GM12891 (cell line): ENCODE measurements around the gene ZACN.

Source experiments
- DNase-seq: peaks from one replicate; pipeline ENCODE4 v3.0.0; 2011; ENCODE audit warnings: low spot score; ENCODE audit not compliant: insufficient read length
- FAIRE-seq: peaks from 2 replicates; lab custom pipeline; 2011; peaks lifted over from hg19 to GRCh38; lab: Jason Lieb, UNC
- PAX5 ChIP-seq: IDR thresholded peaks from 2 replicates; pipeline ENCODE4 v1.6.1; 2011; ENCODE audit warnings: low read length, moderate library complexity, mild to moderate bottlenecking; ENCODE audit not compliant: insufficient read depth, severe bottlenecking
- POLR2A ChIP-seq: IDR thresholded peaks from 2 replicates; pipeline ENCODE4 v1.6.1; 2011; ENCODE audit warnings: low read depth, low read length, control low read depth
- POLR2AphosphoS5 ChIP-seq: IDR thresholded peaks from 2 replicates; pipeline ENCODE4 v1.6.1; 2011; ENCODE audit warnings: low read depth, low read length, control low read depth
- POU2F2 ChIP-seq: IDR thresholded peaks from 2 replicates; pipeline ENCODE4 v1.6.1; 2011; ENCODE audit warnings: low read depth, mild to moderate bottlenecking, control low read depth, low read length, moderate library complexity
- SPI1 ChIP-seq: IDR thresholded peaks from 2 replicates; pipeline ENCODE4 v1.6.1; 2011; ENCODE audit warnings: low read depth, low read length, control low read depth
- TAF1 ChIP-seq: IDR thresholded peaks from 2 replicates; pipeline ENCODE4 v1.6.1; 2011; ENCODE audit warnings: low read depth, low read length, control low read depth

Gene ZACN

DNA sequence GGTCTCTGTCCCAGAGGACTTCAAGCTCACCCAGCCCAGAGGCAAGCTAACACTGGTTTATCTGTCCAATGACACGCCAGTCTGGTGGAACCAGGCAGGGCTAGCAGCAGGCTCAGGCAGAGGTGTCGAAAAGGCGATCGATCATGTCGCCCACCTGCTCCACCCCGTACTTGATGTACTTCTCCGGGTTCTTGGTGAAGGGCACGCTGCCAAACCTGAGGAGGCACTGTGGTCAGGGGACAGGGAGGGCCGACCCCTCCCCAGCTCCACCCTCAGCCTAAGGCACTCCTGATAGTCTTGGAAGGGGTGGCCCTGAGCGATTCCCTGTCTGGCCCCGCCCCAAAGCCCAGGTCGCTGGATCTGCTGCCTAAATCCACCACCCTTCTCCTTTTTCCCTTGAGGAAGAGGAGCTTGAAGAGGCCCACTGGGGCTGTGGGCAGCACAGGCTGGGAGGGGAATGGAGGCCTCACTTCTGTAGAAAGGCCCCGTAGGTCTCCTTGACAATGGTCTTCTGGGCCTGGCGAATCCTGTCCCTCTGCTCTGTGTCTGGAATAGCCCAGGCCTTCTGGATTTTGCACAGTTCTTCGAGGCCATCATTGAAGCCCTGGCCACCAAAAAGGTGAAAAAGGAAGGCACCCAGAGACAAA, 4.7 kb downstream of the ZACN start:
- FAIRE-seq (no peak), DNase-seq (no peak)
- TF ChIP-seq PAX5 (no peak), SPI1 (no peak), POLR2A (no peak), POU2F2 (no peak), POLR2AphosphoS5 (no peak), TAF1 (no peak)

DNA sequence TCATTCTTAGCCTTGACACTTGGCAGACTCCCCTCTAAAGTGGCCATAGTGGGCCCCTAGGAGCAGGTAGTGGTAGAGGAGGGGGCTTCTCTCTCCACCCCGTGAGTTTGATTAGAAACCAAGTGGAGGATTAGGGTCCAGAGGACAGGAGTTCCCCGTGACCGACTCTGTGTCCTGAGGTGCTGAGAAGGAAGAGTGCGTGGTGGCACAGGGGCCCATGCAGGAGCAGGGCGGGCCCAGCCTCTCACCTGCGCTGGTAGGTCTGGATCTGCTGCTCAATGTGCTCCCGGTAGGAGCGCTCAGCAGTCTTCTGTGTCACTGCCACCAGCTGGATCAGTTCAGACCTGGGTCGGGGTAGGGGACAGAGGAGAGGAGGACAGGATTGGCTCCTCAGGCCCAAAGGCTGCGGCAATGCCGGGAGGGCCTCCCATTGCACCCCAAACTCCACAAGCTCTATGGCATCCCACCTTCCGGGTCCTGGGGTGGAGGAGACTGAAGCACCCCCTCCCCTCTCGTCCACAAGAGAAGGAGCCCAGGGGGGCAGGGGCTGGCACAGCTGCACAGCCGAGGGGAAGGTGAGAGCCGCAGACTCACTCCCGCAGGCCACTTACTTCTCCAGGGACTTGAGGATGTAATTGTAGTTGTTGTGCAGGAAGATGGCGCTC, 6.2 kb downstream of the ZACN start:
- no peak for FAIRE-seq
- no peak for TF ChIP-seq PAX5
- no peak for TF ChIP-seq SPI1
- no peak for TF ChIP-seq POLR2A
- TF ChIP-seq POLR2AphosphoS5, result no peak
- no peak for TF ChIP-seq TAF1
- no peak for TF ChIP-seq POU2F2
- no peak for DNase-seq

DNA sequence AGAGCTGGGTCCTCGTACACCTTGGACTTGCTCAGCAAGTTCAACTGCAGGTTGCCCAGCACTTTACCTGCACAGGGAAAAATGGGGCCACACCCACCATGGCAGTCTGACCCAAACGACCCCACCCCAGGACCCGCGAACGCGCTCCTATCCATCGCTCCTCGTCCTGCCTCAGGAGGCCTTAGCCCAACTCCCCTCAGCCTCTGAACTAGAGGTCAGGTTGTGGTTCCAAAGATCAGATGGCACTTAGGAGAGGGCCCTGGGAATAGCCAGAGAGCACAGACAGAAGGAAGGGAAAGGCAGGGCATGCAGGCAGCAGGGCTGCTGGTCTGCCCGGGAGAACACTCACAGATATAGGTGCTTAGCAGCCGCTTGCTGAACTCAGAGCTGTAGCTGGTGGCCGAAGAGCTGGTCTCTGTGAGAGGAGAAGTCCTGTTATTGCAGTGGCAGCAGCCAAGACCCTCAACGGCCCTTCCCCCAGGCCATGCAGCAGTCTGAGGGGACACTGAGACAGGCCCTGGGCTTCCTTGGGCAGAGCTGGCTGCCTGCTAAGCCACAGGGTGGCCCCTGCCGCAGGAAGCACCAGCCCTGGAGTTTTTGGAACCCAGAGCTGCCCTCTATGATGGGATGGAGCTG, 6.9 kb downstream of the ZACN start:
- TF ChIP-seq SPI1, result no peak
- TF ChIP-seq PAX5, result no peak
- no peak for TF ChIP-seq POLR2A
- no peak for TF ChIP-seq POU2F2
- no peak for TF ChIP-seq TAF1
- no peak for TF ChIP-seq POLR2AphosphoS5
- FAIRE-seq (no peak), DNase-seq (no peak)

DNA sequence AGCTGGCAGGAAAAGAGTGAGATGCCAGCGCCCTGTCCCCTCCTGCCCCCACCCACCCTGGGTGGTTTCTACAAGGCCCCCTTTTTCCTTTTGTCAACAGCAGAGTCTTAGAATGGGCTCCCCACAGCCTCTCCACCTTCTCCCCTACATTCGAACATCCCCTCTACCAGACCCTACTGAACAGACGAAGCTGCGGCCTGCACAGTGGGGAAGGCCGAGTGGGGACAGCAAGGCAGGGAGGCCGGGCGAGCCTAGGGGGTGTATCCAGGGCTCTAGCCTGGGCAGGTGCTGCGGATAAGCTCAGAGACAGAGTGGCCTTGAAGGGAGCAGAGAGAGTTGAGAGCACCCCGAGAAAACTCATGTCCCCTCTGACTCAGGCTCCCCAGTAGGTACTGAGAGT, 7.4 kb downstream of the ZACN start:
- DNase-seq, result no peak
- TF ChIP-seq PAX5, result no peak
- TF ChIP-seq SPI1, result no peak
- TF ChIP-seq POLR2AphosphoS5, result no peak
- no peak for TF ChIP-seq TAF1
- TF ChIP-seq POU2F2, result no peak
- no peak for TF ChIP-seq POLR2A
- FAIRE-seq, result no peak

DNA sequence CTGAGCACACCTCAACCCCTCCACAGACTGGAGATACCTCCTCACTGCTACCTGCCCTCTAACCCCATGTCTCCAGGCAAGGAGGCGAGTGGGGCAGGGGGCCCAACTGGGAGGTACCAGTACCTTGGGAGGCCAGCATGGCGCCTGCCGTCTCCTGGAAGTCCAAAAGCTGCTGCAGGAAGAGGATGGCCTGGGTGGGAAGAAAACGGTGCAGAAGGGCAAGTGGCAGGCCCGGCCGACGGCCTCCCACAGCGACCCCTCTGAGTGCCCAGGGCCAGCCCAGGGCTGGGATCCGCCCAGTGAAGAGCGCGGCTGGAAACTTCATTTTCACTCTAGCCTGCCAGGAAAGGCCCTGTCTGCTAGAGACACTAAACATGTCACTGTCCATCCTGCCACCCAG, 8.5 kb downstream of the ZACN start:
- FAIRE-seq, result no peak
- TF ChIP-seq SPI1 (no peak), POLR2A (no peak), POLR2AphosphoS5 (no peak), POU2F2 (no peak), TAF1 (no peak), PAX5 (no peak)
- no peak for DNase-seq

DNA sequence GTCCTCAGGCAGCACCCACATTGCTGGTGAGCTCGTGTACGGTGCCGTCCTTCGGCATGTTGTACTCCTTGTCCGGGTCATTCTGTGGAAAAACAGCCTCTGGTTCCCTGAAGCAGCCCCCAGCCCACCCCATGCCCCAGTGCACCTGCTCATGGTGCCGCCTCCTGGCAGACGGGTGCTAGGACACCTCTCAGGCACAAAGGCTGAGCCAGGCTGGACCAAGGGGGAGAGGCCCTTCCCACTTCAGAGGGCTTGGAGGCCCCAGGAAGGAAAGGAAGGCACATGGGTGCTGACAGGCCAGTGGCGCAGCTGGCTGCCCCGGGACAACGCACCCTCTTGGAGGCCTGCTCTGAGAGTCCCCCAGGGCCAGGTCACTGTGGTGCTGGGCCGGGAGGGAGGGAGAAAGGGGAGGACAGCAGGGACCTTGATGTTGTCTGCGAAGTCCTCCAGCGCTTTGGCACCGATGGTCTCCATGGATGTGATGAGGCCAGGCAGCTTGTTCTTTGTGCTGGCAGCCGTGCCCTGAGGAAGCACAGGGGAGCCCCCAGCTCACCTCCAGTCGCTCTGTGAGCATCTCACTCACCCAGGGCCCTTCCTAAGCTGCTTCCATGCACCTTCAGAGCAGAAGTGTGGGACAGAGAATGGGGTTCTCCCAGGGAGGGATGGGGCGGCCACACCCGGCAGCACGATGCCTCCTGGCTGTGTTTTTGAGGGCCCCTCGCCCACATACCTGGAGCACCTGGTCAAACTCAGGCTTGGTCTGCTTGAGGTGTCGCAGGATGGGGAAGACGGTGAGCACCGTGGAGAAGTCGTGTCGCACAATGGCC, 9.3 kb downstream of the ZACN start:
- no peak for FAIRE-seq
- no peak for TF ChIP-seq TAF1
- TF ChIP-seq POLR2A, result no peak
- TF ChIP-seq SPI1, result no peak
- TF ChIP-seq PAX5, result no peak
- no peak for TF ChIP-seq POLR2AphosphoS5
- no peak for TF ChIP-seq POU2F2
- DNase-seq, result peak; percentile 22

DNA sequence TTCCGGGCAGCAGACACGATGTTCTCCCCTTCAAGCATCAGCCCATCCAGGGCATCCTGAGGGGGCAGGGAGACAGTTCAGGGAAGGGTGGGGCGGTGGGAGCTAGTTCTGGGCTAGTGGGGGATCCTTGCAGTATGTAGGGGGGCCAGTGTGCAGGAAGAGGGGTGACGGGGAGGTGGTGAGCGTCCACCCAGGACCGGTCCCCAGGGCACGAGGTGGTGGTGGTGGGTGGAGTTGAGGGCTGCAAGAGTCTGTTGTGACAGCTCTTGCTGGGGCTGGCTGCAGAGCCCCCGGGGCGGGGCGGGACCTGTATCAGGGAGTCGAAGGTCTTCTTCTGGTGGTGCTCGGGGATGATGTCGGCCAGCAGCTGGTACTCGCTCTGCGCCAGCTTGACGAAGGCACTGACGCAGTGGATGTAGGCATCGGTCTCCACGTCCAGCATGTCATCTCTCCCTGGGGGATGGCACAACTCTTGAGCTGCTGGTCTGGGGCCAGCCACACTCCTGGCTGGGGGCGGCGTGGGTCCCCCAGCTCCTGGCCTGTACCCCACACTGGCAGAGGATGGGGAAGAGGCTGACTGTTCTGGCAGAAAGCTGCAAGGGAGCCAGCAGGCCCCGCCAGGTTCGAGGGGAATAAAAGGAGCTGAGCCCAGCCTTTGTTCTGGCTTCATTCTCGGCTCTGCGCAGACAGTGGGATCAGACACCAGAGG, 10.0 kb downstream of the ZACN start:
- DNase-seq, result no peak
- TF ChIP-seq POLR2AphosphoS5 (no peak), TAF1 (no peak), POLR2A (no peak), POU2F2 (no peak), SPI1 (no peak), PAX5 (no peak)
- FAIRE-seq, result no peak

DNA sequence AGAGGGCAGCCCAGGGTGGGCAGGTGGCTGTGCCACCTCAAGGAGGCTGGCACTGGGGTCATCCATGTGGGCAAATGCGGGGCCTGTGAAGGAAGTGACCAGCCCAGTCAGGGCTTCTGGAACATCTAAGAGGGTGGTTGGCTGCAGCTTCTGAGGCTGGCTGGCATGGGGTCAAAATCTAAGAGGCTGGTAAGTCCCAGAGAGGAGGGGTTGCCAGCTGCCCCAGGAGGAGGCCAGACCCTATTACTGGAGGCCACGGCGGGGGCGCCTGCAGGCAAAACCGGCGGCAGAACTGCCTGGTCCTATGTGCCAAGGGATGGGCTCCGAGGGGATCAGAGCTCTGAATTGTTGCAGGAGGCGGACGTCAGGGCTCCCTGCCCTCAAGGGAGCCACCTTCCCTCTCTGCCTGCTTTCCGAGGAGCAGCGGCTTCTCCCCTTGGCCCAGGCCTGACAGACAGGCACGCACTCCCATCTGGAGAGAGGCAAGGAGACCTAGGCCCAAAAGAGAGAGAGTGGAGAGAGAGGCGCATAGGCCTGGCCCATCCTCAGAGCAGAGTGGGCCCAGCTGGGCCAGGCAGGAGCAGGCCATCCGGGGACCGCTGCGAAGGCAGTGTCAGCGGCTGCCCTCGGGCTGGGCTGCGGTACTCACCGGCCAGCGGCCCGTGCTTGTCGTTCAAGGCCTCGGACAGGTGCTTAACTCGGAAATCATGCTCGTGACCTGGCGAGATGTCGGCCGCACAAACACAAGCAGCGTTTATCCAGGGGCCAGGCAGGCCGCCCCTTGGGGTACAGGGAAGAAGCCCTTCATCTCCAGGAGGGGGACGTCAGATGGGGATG, 10.9 kb downstream of the ZACN start:
- DNase-seq (no peak), FAIRE-seq (no peak)
- TF ChIP-seq SPI1 (no peak), POLR2A (no peak), TAF1 (no peak), PAX5 (no peak), POLR2AphosphoS5 (no peak), POU2F2 (no peak)
